Measurements from ENCODE around the gene ATF3.

Gene ATF3

GRCh38 chr1:212669600-212669999 lies 61.0 kb downstream of the ATF3 start:
- Histone ChIP-seq H3K27me3 (ENCODE audit: insufficient read depth, low read length) (no peaks in the 10 kb centered on the region; the same call in 1 of the 2 replicates), H4K20me1 (ENCODE audit: insufficient read depth, low read length) (no peaks in the 10 kb centered on the region), H3K27ac (ENCODE audit: low read depth, low read length, poor library complexity, severe bottlenecking) (no peak overlapping the region), H3K4me2 (ENCODE audit: low read length) (no peak overlapping the region), H3K9ac (ENCODE audit: low read length) (no peak overlapping the region), H2AFZ (ENCODE audit: low read length) (no peak overlapping the region), H3K4me3 (ENCODE audit: low read depth, low read length, poor library complexity, severe bottlenecking) (no peak overlapping the region), H3F3A (ENCODE audit: insufficient read depth, low read length) (no peaks in the 10 kb centered on the region), H3K9me2 (ENCODE audit: low read depth, low read length) (no peaks in the 10 kb centered on the region), H3K36me3 (ENCODE audit: insufficient read depth, low read length) (no peaks in the 10 kb centered on the region), H3K4me1 (ENCODE audit: insufficient read depth, low read length, severe bottlenecking) (peaks cover 4% of the 10 kb centered on the region), H3K9me3 (ENCODE audit: low read length) (no peaks in the 10 kb centered on the region), H3K79me2 (ENCODE audit: insufficient read depth, low read length) (no peaks in the 10 kb centered on the region)
- TF ChIP-seq CTCF (IDR thresholded peaks at IDR 0.05; ENCODE audit: low read length) (no peak), EZH2 (IDR thresholded peaks at IDR 0.05; ENCODE audit: borderline replicate concordance, low read length) (no peak)

- TF ChIP-seq EZH2 (IDR thresholded peaks at IDR 0.05; ENCODE audit: borderline replicate concordance, low read length) (no peak), CTCF (IDR thresholded peaks at IDR 0.05; ENCODE audit: low read length) (no peak)
These were observed 61.7 kb downstream of the ATF3 start for GRCh38 chr1:212670301-212670700.

More at GRCh38 chr1:212670301-212670700, 61.7 kb downstream of the ATF3 start:
- Histone ChIP-seq H3K36me3 (ENCODE audit: insufficient read depth, low read length) (no peaks in the 10 kb centered on the region), H3K4me3 (ENCODE audit: low read depth, low read length, poor library complexity, severe bottlenecking) (no peak overlapping the region), H3K9me2 (ENCODE audit: low read depth, low read length) (no peaks in the 10 kb centered on the region), H2AFZ (ENCODE audit: low read length) (no peak overlapping the region), H3F3A (ENCODE audit: insufficient read depth, low read length) (no peaks in the 10 kb centered on the region), H3K27me3 (ENCODE audit: insufficient read depth, low read length) (no peaks in the 10 kb centered on the region; the same call in 1 of the 2 replicates), H3K9ac (ENCODE audit: low read length) (no peak overlapping the region), H3K4me2 (ENCODE audit: low read length) (no peak overlapping the region), H4K20me1 (ENCODE audit: insufficient read depth, low read length) (no peaks in the 10 kb centered on the region), H3K79me2 (ENCODE audit: insufficient read depth, low read length) (no peaks in the 10 kb centered on the region), H3K4me1 (ENCODE audit: insufficient read depth, low read length, severe bottlenecking) (peaks cover 3% of the 10 kb centered on the region), H3K27ac (ENCODE audit: low read depth, low read length, poor library complexity, severe bottlenecking) (no peak overlapping the region), H3K9me3 (ENCODE audit: low read length) (no peaks in the 10 kb centered on the region)

Data from OCI-LY1 (cell line).